H9 (cell line): ENCODE results near the gene PRKAG2. TPM values are rescaled to one million over a fixed set of nuclear protein-coding genes. Genes with fewer than 3 reads are reported as not detected.

Source experiments
- DNase-seq: peaks from one replicate; pipeline ENCODE4 v3.0.0-alpha.2; 2017
- H2AFZ ChIP-seq: one replicate; pipeline ENCODE4 v1.6.1; 2013; ENCODE audit warnings: mild to moderate bottlenecking, low read length, control low read depth, moderate library complexity
- H2AK5ac ChIP-seq: 2 replicates; pipeline ENCODE4 v1.6.1; 2013; ENCODE audit warnings: low read length, control low read depth, mixed read lengths; ENCODE audit not compliant: insufficient read length
- H2BK120ac ChIP-seq: one replicate; pipeline ENCODE4 v1.6.1; 2013; ENCODE audit warnings: low read depth, mild to moderate bottlenecking, low read length, control low read depth, inconsistent platforms; ENCODE audit not compliant: poor library complexity, severe bottlenecking
- H2BK12ac ChIP-seq: 2 replicates; pipeline ENCODE4 v1.6.1; 2013; ENCODE audit warnings: low read length, control low read depth, mixed read lengths, low read depth; ENCODE audit not compliant: insufficient read length
- H2BK15ac ChIP-seq: 2 replicates; pipeline ENCODE4 v1.6.1; 2013; ENCODE audit warnings: low read depth, low read length, control low read depth
- H2BK20ac ChIP-seq: one replicate; pipeline ENCODE4 v1.6.1; 2013; ENCODE audit warnings: low read depth, mild to moderate bottlenecking, low read length, control low read depth, inconsistent platforms; ENCODE audit not compliant: poor library complexity, severe bottlenecking
- H2BK5ac ChIP-seq: 2 replicates; pipeline ENCODE4 v1.6.1; 2013; ENCODE audit warnings: low read length, control low read depth, mixed read lengths; ENCODE audit not compliant: insufficient read length
- H3K14ac ChIP-seq: 2 replicates; pipeline ENCODE4 v1.6.1; 2013; ENCODE audit warnings: low read length, control low read depth; ENCODE audit not compliant: insufficient read depth
- H3K18ac ChIP-seq: 2 replicates; pipeline ENCODE4 v1.6.1; 2013; ENCODE audit warnings: low read depth, mild to moderate bottlenecking, mixed read lengths, low read length, control low read depth; ENCODE audit not compliant: insufficient read length
- H3K23ac ChIP-seq: 2 replicates; pipeline ENCODE4 v1.6.1; 2013; ENCODE audit warnings: low read length, control low read depth, mixed read lengths, low read depth; ENCODE audit not compliant: insufficient read length
- H3K23me2 ChIP-seq: 2 replicates; pipeline ENCODE4 v1.6.1; 2013; ENCODE audit warnings: low read depth, mild to moderate bottlenecking, mixed read lengths, low read length, control low read depth; ENCODE audit not compliant: insufficient read length, poor library complexity, severe bottlenecking
- H3K27ac ChIP-seq: 2 replicates; pipeline ENCODE4 v1.5.1; 2013; ENCODE audit warnings: low read length, control low read depth, mixed read lengths, low read depth; ENCODE audit not compliant: insufficient read length
- H3K27me3 ChIP-seq: 2 replicates; pipeline ENCODE4 v1.6.1; 2013; ENCODE audit warnings: low read length, control low read depth, inconsistent platforms; ENCODE audit not compliant: insufficient read depth
- H3K4ac ChIP-seq: 2 replicates; pipeline ENCODE4 v1.6.1; 2013; ENCODE audit warnings: low read depth, mild to moderate bottlenecking, control low read depth, inconsistent platforms, low read length, moderate library complexity
- H3K4me1 ChIP-seq: 2 replicates; pipeline ENCODE4 v1.6.1; 2013; ENCODE audit warnings: low read length, control low read depth, inconsistent platforms; ENCODE audit not compliant: insufficient read depth
- H3K4me2 ChIP-seq: 2 replicates; pipeline ENCODE4 v1.6.1; 2013; ENCODE audit warnings: low read length, control low read depth, mixed read lengths; ENCODE audit not compliant: insufficient read length, insufficient read depth
- H3K56ac ChIP-seq: 2 replicates; pipeline ENCODE4 v1.6.1; 2013; ENCODE audit warnings: low read depth, mild to moderate bottlenecking, mixed read lengths, low read length, control low read depth; ENCODE audit not compliant: insufficient read length
- H3K79me1 ChIP-seq: 2 replicates; pipeline ENCODE4 v1.6.1; 2013; ENCODE audit warnings: low read depth, mild to moderate bottlenecking, moderate library complexity, low read length, control low read depth, inconsistent platforms; ENCODE audit not compliant: insufficient read depth, poor library complexity, severe bottlenecking
- H3K79me2 ChIP-seq: 2 replicates; pipeline ENCODE4 v1.6.1; 2013; ENCODE audit warnings: low read length, control low read depth, inconsistent platforms; ENCODE audit not compliant: insufficient read depth
- H3K9ac ChIP-seq: 2 replicates; pipeline ENCODE4 v1.6.1; 2013; ENCODE audit warnings: low read length, control low read depth, mixed read lengths; ENCODE audit not compliant: insufficient read length; ENCODE audit errors: extremely low read depth
- H3K9me3 ChIP-seq: one replicate; pipeline ENCODE4 v1.6.1; 2013; ENCODE audit warnings: low read depth, low read length, inconsistent platforms; ENCODE audit not compliant: control insufficient read depth
- H3T11ph ChIP-seq: one replicate; pipeline ENCODE4 v1.6.1; 2013; ENCODE audit warnings: mild to moderate bottlenecking, low read length, control low read depth, inconsistent platforms
- H4K20me1 ChIP-seq: one replicate; pipeline ENCODE4 v1.6.1; 2013; ENCODE audit not compliant: control insufficient read depth, insufficient read length, insufficient read depth
- H4K5ac ChIP-seq: 2 replicates; pipeline ENCODE4 v1.6.1; 2013; ENCODE audit warnings: low read depth, mild to moderate bottlenecking, mixed read lengths, low read length, control low read depth; ENCODE audit not compliant: insufficient read length
- H4K8ac ChIP-seq: replicated peaks from 2 replicates; pipeline ENCODE4 v1.6.1; 2013; ENCODE audit warnings: low read length, control low read depth, mixed read lengths, low read depth; ENCODE audit not compliant: insufficient read length
- H4K91ac ChIP-seq: 2 replicates; pipeline ENCODE4 v1.6.1; 2013; ENCODE audit warnings: low read depth, mild to moderate bottlenecking, moderate library complexity, mixed read lengths, low read length, control low read depth; ENCODE audit not compliant: insufficient read length
- H3K27ac Mint-ChIP-seq, 3 experiments: 2 replicates in 2 of 3; 3 replicates in 1 of 3; pipeline ENCODE4 v1.8.0; 2020 to 2021; ENCODE audit warnings: mixed read lengths in 3 of 3, mild to moderate bottlenecking in 1 of 3, moderate library complexity in 1 of 3
- H3K27me3 Mint-ChIP-seq: 2 replicates; pipeline ENCODE4 v1.8.0; 2021; ENCODE audit warnings: low read depth, mild to moderate bottlenecking, moderate library complexity, mixed read lengths
- H3K36me3 Mint-ChIP-seq, 3 experiments: 2 replicates in 2 of 3; 3 replicates in 1 of 3; pipeline ENCODE4 v1.8.0; 2020 to 2021; ENCODE audit warnings: low read depth in 3 of 3, mixed read lengths in 3 of 3; ENCODE audit not compliant: insufficient read depth in 1 of 3
- H3K4me1 Mint-ChIP-seq, 2 experiments: 2 replicates each; pipeline ENCODE4 v1.8.0; 2020; ENCODE audit warnings: mixed read lengths in 2 of 2
- H3K4me3 Mint-ChIP-seq, 2 experiments: 2 replicates in 1 of 2; 3 replicates in 1 of 2; pipeline ENCODE4 v1.8.0; 2020 to 2021; ENCODE audit warnings: mild to moderate bottlenecking in 2 of 2, mixed read lengths in 2 of 2, moderate library complexity in 1 of 2
- H3K9me3 Mint-ChIP-seq, 2 experiments: 2 replicates in 1 of 2; 3 replicates in 1 of 2; pipeline ENCODE4 v1.8.0; 2020; ENCODE audit warnings: mild to moderate bottlenecking in 2 of 2, mixed read lengths in 2 of 2, moderate library complexity in 1 of 2
- CTCF ChIP-seq: fragments of 200-600 bp; sonication (generic); conservative IDR thresholded peaks from 3 replicates; pipeline ENCODE4 v1.8.0; 2021; ENCODE audit warnings: antibody characterized with exemption, mild to moderate bottlenecking
- WGBS: extraction: QIAGEN DNeasy Blood & Tissue Kit; methylation state at CpG from one replicate; pipeline ENCODE4 v1.1.7; 2013; ENCODE audit warnings: missing lambda C conversion rate, low lambda C conversion rate, mixed read lengths; ENCODE audit not compliant: insufficient read length; ENCODE audit errors: extremely low coverage; 5-methylcytosine and 5-hydroxymethylcytosine counted together
- total RNA-seq: library from RNA; stranded (reverse); gene quantifications from 2 replicates; pipeline ENCODE4 v1.2.1, GENCODE V29; 2021

PRKAG2 gene
- total RNA-seq, 1 experiment from 2014 or later = 11.8 TPM

- no peak overlapping the region for H4K5ac ChIP-seq
- no peaks in the 10 kb centered on the region for H3K23me2 ChIP-seq
- no peak overlapping the region for H3K27ac Mint-ChIP-seq
- H3K79me1 ChIP-seq = no peaks in the 10 kb centered on the region
- peaks cover 27% of the 10 kb centered on the region for H3K27me3 Mint-ChIP-seq
- H2BK120ac ChIP-seq = no peak overlapping the region
- H3K9ac ChIP-seq = no peak overlapping the region
- no peaks in the 10 kb centered on the region; a peak in 1 of 7 replicates for H3K36me3 Mint-ChIP-seq
- no peak overlapping the region for H4K91ac ChIP-seq
- peaks cover under 1 to 3% of the 10 kb centered on the region in 2 experiments; a peak in 3 of 5 replicates for H3K9me3 Mint-ChIP-seq
- H3K9me3 ChIP-seq = no peaks in the 10 kb centered on the region
- no peak overlapping the region for H3K18ac ChIP-seq
- H3K4ac ChIP-seq = no peak overlapping the region
- no peak overlapping the region for H3K23ac ChIP-seq
- H3K4me1 Mint-ChIP-seq = no peaks in the 10 kb centered on the region; a peak in 1 of 4 replicates
- no CpG with 5 or more reads among the region's 5 CpGs for WGBS
- H2BK20ac ChIP-seq = no peak overlapping the region
- no peak overlapping the region for H3K27ac ChIP-seq
- H3K14ac ChIP-seq = no peak overlapping the region
- H4K20me1 ChIP-seq = no peaks in the 10 kb centered on the region
- H3K4me1 ChIP-seq = no peaks in the 10 kb centered on the region
- H2BK5ac ChIP-seq = no peak overlapping the region
- no peaks in the 10 kb centered on the region for H3K27me3 ChIP-seq
- no peak overlapping the region for H2AK5ac ChIP-seq
- no peaks in the 10 kb centered on the region for H3K79me2 ChIP-seq
- H3K4me2 ChIP-seq = no peak overlapping the region
- no peak overlapping the region for H2AFZ ChIP-seq
- no peak overlapping the region for H3T11ph ChIP-seq
- DNase-seq = no peak
- H3K4me3 Mint-ChIP-seq = no peak overlapping the region
- TF ChIP-seq CTCF = no peak
- H3K56ac ChIP-seq = no peak overlapping the region
- H4K8ac ChIP-seq = no peak overlapping the region
- no peak overlapping the region for H2BK12ac ChIP-seq
- H2BK15ac ChIP-seq = no peak overlapping the region
These were observed 28.9 kb upstream of the PRKAG2 start for GRCh38 chr7:151905766-151906165.
